ENCODE results near the gene AIFM3. TPM values are rescaled to one million over a fixed set of nuclear protein-coding genes. Genes with fewer than 3 reads are reported as not detected.

Gene AIFM3
- total and polyA plus RNA-seq, 2 of the 13 experiments (the other 11 are each of a cell fraction or from before 2014, with no cell fraction given): 9.0 to 15.3 TPM

DNA sequence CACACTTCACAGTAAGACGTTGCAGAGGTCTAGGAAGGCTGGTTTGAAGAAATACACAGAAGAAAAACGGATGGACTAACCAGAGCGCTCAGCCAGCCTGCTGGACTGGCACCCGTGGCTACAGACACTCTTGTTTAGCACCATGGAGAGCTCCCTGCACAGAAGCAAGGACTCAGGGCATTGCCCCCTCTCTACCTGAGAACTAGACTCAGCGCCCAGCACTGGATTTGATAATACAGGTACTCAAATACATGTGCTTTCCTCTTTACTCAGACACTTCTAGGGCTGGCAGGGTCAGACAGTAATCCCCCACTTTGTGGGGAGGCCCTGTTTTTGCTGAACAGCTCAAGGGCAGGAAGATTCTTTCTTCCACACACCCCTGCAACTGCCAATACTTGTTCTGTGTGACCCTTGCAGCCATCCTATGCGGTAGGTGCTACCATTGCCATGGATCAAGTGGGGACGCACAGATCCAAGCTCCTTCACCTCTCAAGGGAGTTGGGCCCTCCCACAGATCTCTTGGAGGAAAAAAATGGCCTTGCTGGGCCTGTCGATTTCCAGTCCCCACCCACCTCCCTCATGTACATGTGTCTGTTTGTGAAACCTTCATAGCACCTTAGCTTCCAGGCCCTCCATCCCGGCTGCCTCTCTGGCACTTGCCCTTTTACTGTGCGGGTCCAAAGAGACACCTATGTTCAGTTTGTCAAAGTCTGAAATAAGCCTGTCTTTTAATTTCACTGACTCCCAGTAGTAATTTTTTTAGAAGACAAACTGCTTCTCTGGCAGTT lies 42.8 kb downstream of the AIFM3 start (continued):
- no peak for TF ChIP-seq ZNF770 (CRISPR knock-in tag; IDR thresholded peaks at IDR 0.05)
- TF ChIP-seq ZNF607 (CRISPR knock-in tag; IDR thresholded peaks at IDR 0.05; ENCODE audit: borderline replicate concordance): peak; percentile 31; the same call in 1 of the 2 replicates
- no peak for TF ChIP-seq NFIB (CRISPR knock-in tag; IDR thresholded peaks at IDR 0.05; ENCODE audit: borderline replicate concordance)
- no peak for TF ChIP-seq NFRKB (IDR thresholded peaks at IDR 0.05)
- TF ChIP-seq MTF1 (CRISPR knock-in tag; IDR thresholded peaks at IDR 0.05): no peak
- TF ChIP-seq ZSCAN21 (CRISPR knock-in tag; IDR thresholded peaks at IDR 0.05; ENCODE audit: borderline replicate concordance): 0 out of 2 replicates have a peak, but pooled peaks have one; percentile 60
- TF ChIP-seq ZBTB3 (CRISPR knock-in tag; IDR thresholded peaks at IDR 0.05; ENCODE audit: borderline replicate concordance, low read depth): no peak
- TF ChIP-seq STAT5B (CRISPR knock-in tag; IDR thresholded peaks at IDR 0.05): peak; percentile 80; the same call in 1 of the 2 replicates
- peak in 1 of 2 experiments; percentile 96; a peak in 2 of 4 replicates for TF ChIP-seq KLF16 (CRISPR knock-in tag; IDR thresholded peaks at IDR 0.05)
- TF ChIP-seq SIN3B (IDR thresholded peaks at IDR 0.05; ENCODE audit: low read length): no peak
- 0 out of 2 replicates have a peak, but pooled peaks have one; percentile 83 for TF ChIP-seq ZFP36L2 (CRISPR knock-in tag; IDR thresholded peaks at IDR 0.05)
- TF ChIP-seq, protein P1, sequence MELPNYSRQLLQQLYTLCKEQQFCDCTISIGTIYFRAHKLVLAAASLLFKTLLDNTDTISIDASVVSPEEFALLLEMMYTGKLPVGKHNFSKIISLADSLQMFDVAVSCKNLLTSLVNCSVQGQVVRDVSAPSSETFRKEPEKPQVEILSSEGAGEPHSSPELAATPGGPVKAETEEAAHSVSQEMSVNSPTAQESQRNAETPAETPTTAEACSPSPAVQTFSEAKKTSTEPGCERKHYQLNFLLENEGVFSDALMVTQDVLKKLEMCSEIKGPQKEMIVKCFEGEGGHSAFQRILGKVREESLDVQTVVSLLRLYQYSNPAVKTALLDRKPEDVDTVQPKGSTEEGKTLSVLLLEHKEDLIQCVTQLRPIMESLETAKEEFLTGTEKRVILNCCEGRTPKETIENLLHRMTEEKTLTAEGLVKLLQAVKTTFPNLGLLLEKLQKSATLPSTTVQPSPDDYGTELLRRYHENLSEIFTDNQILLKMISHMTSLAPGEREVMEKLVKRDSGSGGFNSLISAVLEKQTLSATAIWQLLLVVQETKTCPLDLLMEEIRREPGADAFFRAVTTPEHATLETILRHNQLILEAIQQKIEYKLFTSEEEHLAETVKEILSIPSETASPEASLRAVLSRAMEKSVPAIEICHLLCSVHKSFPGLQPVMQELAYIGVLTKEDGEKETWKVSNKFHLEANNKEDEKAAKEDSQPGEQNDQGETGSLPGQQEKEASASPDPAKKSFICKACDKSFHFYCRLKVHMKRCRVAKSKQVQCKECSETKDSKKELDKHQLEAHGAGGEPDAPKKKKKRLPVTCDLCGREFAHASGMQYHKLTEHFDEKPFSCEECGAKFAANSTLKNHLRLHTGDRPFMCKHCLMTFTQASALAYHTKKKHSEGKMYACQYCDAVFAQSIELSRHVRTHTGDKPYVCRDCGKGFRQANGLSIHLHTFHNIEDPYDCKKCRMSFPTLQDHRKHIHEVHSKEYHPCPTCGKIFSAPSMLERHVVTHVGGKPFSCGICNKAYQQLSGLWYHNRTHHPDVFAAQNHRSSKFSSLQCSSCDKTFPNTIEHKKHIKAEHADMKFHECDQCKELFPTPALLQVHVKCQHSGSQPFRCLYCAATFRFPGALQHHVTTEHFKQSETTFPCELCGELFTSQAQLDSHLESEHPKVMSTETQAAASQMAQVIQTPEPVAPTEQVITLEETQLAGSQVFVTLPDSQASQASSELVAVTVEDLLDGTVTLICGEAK (IDR thresholded peaks at IDR 0.05): no peak
- TF ChIP-seq, protein P1 (CRISPR knock-in tag; IDR thresholded peaks at IDR 0.05): no peak
- TF ChIP-seq ZSCAN25 (CRISPR knock-in tag; IDR thresholded peaks at IDR 0.05): no peak
- no peak for TF ChIP-seq CSRNP2 (CRISPR knock-in tag; conservative IDR thresholded peaks at IDR 0.05; ENCODE audit: low read depth)
- no peak for TF ChIP-seq ARID2 (CRISPR knock-in tag; IDR thresholded peaks at IDR 0.05; ENCODE audit: borderline replicate concordance)
